Erythroblast (primary cell): ENCODE data around the gene RPL3.

Source experiments
- DNase-seq, 2 experiments: peaks; one replicate each; lab custom pipeline; 2025; lab: John Stamatoyannopoulos, UW
- GATA1 ChIP-seq: IDR thresholded peaks from 2 replicates; pipeline ENCODE4 v1.6.1; 2011; ENCODE audit warnings: low read depth, mild to moderate bottlenecking, control low read depth, low read length, moderate library complexity
- POLR2A ChIP-seq: IDR thresholded peaks from 2 replicates; pipeline ENCODE4 v1.6.1; 2011; ENCODE audit warnings: mild to moderate bottlenecking, low read length

The RPL3 gene

DNA sequence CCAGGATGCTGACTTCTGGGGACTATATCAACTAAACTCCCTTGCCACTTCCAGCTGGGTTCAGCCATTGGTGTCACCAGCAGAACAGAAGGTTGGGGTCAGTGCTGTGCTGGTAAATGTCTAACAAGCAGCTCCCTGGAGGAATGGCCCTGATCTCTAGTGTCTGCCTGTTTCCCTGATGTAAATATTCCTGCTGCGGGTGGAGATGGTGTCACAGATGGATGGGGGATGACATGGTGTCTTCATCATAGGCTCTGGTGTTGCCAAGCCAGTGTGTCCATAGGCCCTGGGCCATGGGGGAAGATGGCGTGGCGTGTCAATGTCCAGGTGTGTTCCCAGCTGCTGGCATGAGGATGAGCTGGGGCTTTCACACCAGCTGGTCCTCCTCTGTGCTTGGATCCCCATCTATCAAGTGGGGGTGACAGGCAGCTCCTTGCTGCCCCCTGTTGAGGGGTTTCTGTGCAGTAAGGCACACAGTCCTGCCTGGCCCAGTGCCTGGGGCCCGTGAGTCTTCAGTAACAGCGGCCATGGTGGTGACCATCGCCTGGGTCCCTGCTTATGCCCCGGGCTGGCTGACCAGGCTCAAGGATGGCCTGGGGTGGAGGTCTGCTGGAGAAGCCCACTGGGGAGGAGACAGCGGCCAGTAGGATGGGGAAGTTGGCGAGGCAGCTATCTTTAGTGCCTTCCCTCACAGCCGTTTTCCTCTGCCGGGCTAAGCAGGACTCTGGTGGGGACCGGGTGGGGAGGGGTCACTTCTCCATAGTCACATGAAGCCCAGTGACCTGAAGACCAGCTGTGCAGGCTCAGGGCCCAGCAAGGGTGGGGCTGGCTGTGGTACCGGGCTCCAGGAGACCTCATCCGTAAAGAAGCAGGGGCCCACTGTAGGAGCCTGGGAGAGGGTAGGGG, 12.7 kb downstream of the RPL3 start:
- DNase-seq: peak; percentile 48 to 52
- TF ChIP-seq POLR2A: no peak
- TF ChIP-seq GATA1: no peak

GRCh38 chr22:39303892-39304671, 15.3 kb downstream of the RPL3 start:
- no peak for TF ChIP-seq POLR2A
- TF ChIP-seq GATA1: no peak
- DNase-seq: no peak

DNA sequence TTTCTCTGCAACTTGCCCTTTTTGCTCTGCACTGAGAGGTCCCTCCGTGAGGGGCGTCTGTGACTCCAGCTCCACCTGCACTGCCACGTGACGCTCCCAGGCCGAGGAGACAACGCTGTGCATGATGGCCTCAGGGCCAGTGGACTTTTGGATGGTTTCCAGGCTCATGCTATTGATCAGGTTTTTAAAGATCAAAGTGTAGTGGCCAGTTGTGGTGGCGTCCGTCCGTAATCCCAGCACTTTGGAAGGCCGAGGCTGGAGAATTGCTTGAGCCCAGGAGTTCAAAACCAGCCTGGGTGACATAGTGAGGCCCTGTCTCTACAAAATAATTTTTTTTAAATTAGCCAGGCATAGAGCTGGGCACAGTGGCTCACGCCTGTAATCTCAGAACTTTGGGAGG, 16.1 kb downstream of the RPL3 start:
- TF ChIP-seq GATA1 (no peak), POLR2A (no peak)
- DNase-seq: no peak

DNA sequence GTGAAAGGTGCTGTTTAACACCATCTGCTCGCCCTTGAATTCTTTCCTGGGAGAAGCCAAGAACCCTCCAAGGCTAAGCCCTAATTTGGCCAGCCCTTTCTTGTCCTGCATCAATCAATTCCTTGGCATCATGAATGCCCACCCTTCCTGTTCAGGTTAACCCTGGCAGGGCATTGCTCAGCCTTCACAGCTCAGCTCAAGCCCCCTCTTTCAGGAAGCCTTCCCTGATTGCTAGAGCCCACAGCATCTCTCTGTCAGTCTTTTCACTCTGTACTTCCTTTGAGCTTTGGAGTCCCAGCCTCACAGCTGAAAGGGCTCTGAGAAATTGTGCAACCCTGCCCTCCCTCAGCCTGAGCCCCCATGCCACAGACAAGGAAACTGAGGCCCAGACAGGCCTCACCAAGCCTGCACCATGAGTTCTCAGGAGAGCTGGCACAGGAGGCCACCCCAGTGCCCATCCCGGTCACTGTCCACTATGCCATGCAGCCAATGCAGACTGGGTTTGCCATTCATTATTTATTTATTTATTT, 16.9 kb downstream of the RPL3 start:
- no peak for TF ChIP-seq POLR2A
- no peak for TF ChIP-seq GATA1
- DNase-seq: no peak

- peak; percentile 22 to 32 for DNase-seq
- no peak for TF ChIP-seq GATA1
- TF ChIP-seq POLR2A: no peak
Observed at GRCh38 chr22:39301926-39302325, 17.5 kb downstream of the RPL3 start.

DNA sequence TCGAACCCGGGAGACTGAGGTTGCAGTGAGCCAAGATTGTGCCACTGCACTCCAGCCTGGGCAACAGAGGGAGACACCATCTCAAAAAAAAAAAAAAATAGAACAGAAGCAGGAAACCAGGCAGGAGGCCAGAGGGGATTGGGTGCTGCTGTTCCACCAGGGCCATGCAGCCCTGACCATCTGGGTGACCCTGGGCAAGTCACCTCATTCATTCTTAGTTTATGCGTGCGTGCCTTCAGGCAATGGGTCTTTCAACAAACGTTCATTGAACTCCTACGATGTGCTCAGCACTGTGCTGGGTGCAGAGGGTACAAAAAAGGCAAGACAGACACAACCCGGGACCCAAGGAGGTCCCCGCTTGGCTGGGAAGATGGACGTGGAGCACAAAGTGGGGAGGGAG, 18.3 kb downstream of the RPL3 start:
- no peak for TF ChIP-seq GATA1
- no peak for TF ChIP-seq POLR2A
- DNase-seq: no peak

GRCh38 chr22:39300186-39300830, 19.1 kb downstream of the RPL3 start:
- TF ChIP-seq POLR2A: no peak
- no peak for TF ChIP-seq GATA1
- DNase-seq: no peak

- no peak for DNase-seq
- TF ChIP-seq POLR2A: no peak
- no peak for TF ChIP-seq GATA1
Observed at GRCh38 chr22:39299829-39300178, 19.6 kb downstream of the RPL3 start.

GRCh38 chr22:39298241-39298987, 21.0 kb downstream of the RPL3 start:
- TF ChIP-seq POLR2A (no peak), GATA1 (no peak)
- DNase-seq: no peak

DNA sequence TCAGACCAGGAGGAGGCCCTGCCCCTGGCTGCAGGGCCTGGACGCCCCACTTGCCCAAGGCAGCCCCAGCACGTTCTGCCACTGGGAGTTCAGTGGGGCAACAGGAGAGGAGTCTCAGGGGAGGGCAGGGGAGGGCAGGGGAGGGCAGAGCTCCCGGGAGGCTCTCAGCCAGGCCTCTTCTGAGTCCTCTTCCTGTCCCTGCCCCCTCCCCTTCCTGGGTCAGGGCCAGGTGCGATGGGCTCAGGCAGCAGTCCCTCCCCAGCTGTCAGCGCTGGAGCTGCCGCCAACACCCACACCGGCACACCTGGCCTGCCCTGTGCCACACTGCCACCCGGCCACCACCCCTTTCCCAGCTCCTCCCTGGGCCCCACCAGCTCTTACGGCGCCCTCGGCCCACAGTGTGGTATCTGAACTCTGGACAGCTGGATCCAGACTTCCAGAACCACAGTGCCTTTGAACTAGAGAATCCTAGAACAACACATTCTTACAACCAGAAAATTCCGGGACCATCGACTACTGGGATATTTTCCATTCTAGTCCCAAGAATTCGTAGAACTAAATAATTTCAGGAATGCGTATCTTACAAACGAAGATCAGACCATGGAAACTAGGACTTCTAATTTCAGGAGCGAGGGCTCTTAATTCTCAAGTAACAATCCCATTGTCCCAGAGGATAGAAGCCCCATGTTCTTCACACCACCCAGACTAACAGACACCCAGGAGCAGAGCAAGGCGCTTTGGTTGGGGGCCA, 21.8 kb downstream of the RPL3 start:
- DNase-seq: no peak

DNA sequence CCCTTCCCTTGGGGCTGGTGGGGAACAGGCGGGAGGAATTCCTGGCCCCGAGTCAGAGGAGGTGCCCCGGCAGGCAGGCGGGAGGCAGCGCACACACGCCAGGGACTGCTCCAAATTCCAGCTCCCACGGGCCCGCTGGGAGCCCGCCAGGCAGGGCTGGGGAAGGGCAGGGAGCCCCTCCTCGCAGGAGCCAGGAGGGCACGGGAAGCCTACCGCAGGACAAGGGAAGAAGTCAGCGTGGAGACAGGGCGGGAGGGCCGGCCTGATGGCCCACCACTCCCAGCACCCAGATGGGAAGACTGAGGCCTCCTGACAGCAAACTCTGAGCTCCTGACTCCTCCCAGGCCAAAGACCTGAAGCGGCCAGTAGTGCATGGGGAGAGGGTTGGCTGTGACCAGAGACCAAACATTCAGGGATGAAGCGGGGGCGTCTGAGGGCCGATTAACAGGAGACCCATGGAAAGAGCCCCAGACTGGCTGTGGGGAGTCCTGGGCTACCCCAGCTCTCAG, 22.4 kb downstream of the RPL3 start:
- no peak for DNase-seq
- no peak for TF ChIP-seq GATA1
- no peak for TF ChIP-seq POLR2A

More for the DNA sequence above, 21.8 kb downstream of the RPL3 start:
- TF ChIP-seq POLR2A (no peak), GATA1 (no peak)

- TF ChIP-seq POLR2A: no peak
- no peak for TF ChIP-seq GATA1
- no peak for DNase-seq
Observed at GRCh38 chr22:39296535-39296934, 22.9 kb downstream of the RPL3 start.
